GM12865 (cell line): ENCODE measurements around the gene TYW5.

Source experiments
- DNase-seq: peaks from one replicate; pipeline ENCODE4 v3.0.0; 2010; ENCODE audit warnings: low read depth
- H3K4me3 ChIP-seq: 2 replicates; pipeline ENCODE4 v1.5.1; 2011; ENCODE audit warnings: mild to moderate bottlenecking, low read depth, low read length, control low read depth
- CTCF ChIP-seq: IDR thresholded peaks from 2 replicates; pipeline ENCODE4 v1.5.1; 2011; ENCODE audit warnings: low read length, control low read depth, low read depth, inconsistent platforms; ENCODE audit not compliant: insufficient read depth; ENCODE audit errors: missing control alignments

The TYW5 gene

GRCh38 chr2:199994371-199994770, 39.1 kb upstream of the TYW5 start:
- no peak for DNase-seq
- TF ChIP-seq CTCF: no peak

GRCh38 chr2:199992296-199992695, 37.0 kb upstream of the TYW5 start:
- H3K4me3 ChIP-seq: no peak overlapping the region
- no peak for TF ChIP-seq CTCF
- no peak for DNase-seq

More at GRCh38 chr2:199994371-199994770, 39.1 kb upstream of the TYW5 start:
- H3K4me3 ChIP-seq: no peak overlapping the region

GRCh38 chr2:199991691-199992090, 36.4 kb upstream of the TYW5 start:
- no peak for TF ChIP-seq CTCF
- DNase-seq: no peak
- no peak overlapping the region for H3K4me3 ChIP-seq

- no peak for DNase-seq
- no peak for TF ChIP-seq CTCF
- H3K4me3 ChIP-seq: no peak overlapping the region
Measured at GRCh38 chr2:199989822-199990221, 34.5 kb upstream of the TYW5 start.

- no peak for TF ChIP-seq CTCF
- no peak overlapping the region for H3K4me3 ChIP-seq
- peak; percentile 29 for DNase-seq
Measured at GRCh38 chr2:199988151-199988550, 32.9 kb upstream of the TYW5 start.

- H3K4me3 ChIP-seq: no peak overlapping the region
- TF ChIP-seq CTCF: no peak
- DNase-seq: no peak
Measured at GRCh38 chr2:199987586-199987985, 32.3 kb upstream of the TYW5 start.

- peak; percentile 56 for TF ChIP-seq CTCF
- DNase-seq: peak; percentile 79
- H3K4me3 ChIP-seq: no peak overlapping the region
Measured at GRCh38 chr2:199985625-199986207, 30.4 kb upstream of the TYW5 start.
